DOHH2 (cell line): ENCODE measurements around the gene NBAS.

Experiments
- CTCF ChIP-seq: fragments of 200-600 bp; sonication (generic); IDR thresholded peaks from one replicate; pipeline ENCODE4 v1.5.1; 2014; ENCODE audit warnings: antibody characterized with exemption, mild to moderate bottlenecking, low read depth, low read length; ENCODE audit not compliant: poor library complexity, severe bottlenecking
- EZH2phosphoT487 ChIP-seq: fragments of 200-600 bp; sonication (generic); IDR thresholded peaks from 2 replicates; pipeline ENCODE4 v1.6.1; 2017; ENCODE audit warnings: borderline replicate concordance, mild to moderate bottlenecking, antibody characterized with exemption, low read length, moderate library complexity, mixed read lengths

- TF ChIP-seq CTCF (no peak), EZH2phosphoT487 (no peak)
These were observed 172.5 kb downstream of the NBAS start for GRCh38 chr2:15388406-15389325.
